ENCODE results near the gene FAM110A.
A peak's percentile ranks its signal among the peaks of the same experiment; 100 is the strongest.

GRCh38 chr20:891058-891705 lies 57.7 kb downstream of the FAM110A start:
- TF ChIP-seq POLR2A (IDR thresholded peaks at IDR 0.05) (no peak), CTCF (IDR thresholded peaks at IDR 0.05) (no peak), POLR2AphosphoS5 (IDR thresholded peaks at IDR 0.05; ENCODE audit: insufficient read depth in 1 of 2, low read depth in 1 of 2) (peak in 1 of 2 donors; percentile 55)

Measured in vagina (tissue), 2 donors.